ENCODE data around the gene TMEM168. TPM values are rescaled to one million over a fixed set of nuclear protein-coding genes. Genes with fewer than 3 reads are reported as not detected.

Gene TMEM168
- total and polyA plus RNA-seq, 2 of the 13 experiments (the other 11 are each of a cell fraction or from before 2014, with no cell fraction given) = 8.7 to 15.7 TPM

DNA sequence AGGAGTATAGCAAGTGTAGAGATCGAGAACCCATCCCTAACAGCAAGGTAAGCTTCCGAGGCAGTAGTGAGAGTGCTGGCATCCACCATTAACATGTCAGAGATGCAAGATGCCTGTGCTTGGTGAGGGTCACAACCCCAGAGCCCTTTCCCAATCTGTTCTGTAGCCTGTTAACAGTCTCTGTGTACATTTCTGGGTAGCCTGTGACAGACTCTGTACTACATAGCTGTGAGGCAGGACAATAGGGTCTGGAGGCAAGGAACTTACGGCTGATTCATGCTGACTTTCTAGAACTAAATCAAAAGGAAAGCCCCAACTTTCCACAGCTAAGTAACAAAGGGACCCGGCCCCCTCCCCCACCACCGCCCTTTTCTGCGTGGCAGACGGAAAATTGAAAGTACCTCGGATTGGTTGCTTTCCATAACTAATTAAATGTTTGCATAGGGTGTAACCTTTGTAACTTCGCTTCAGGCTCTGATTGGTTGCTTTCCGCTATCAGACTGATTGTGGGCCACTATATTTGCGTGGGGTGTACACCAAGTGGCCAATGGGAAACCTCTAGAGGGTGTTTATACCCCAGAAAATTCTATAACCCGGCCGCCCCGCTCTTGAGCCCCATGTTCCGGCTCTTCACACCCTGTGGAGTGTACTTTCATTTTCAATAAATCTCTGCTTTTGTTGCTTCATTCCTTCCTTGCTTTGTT lies 1.4 kb upstream of the TMEM168 start:
- WGBS (ENCODE audit: low lambda C conversion rate) = 21% methylated on average over 15 of the region's 15 CpGs
- Histone ChIP-seq H3K9me3 (ENCODE audit: low read length) (no peaks in the 10 kb centered on the region), H3K79me2 (ENCODE audit: insufficient read depth, low read length) (peaks cover 7% of the 10 kb centered on the region), H3K4me1 (ENCODE audit: insufficient read depth, low read length) (peaks cover 22% of the 10 kb centered on the region), H3K4me2 (ENCODE audit: low read depth, low read length) (peak overlapping the region; percentile 88), H3K27ac (ENCODE audit: extremely low read length, insufficient read depth, low read length) (peak overlapping the region; percentile 93), H3K36me3 (replicated peaks in 1 of 2; ENCODE audit: control insufficient read depth in 1 of 2, insufficient read depth in 2 of 2, low read length in 2 of 2) (no peaks in the 10 kb centered on the region), H2AFZ (ENCODE audit: low read length) (peak overlapping the region; percentile 98), H4K20me1 (ENCODE audit: insufficient read depth, low read length) (no peaks in the 10 kb centered on the region), H3K27me3 (ENCODE audit: control insufficient read depth in 1 of 2, insufficient read depth in 2 of 2, low read length in 2 of 2) (peaks cover 0 to 2% of the 10 kb centered on the region in 2 experiments; a peak in 1 of 5 replicates), H3K4me3 (replicated peaks in 1 of 3; ENCODE audit: insufficient read depth in 1 of 3, low read depth in 2 of 3, low read length in 3 of 3) (peak overlapping the region; percentile 51 to 78 (median 73)), H3K9ac (ENCODE audit: insufficient read depth, low read depth, low read length) (peak overlapping the region; percentile 79)
- in situ Hi-C loops (cut with HindIII; ENCODE audit: extremely low pct_ligation_motif_present, low pct_unique_long_range_greater_than_20kb) = no loop called here
- ATAC-seq = peak; percentile 81
- intact Hi-C loops (cut with micrococcal nuclease; ENCODE audit: unreplicated experiment) = loop anchor here (5.0 to 10.0 kb wide), 2 partner anchors 103 to 151 kb away; no protein-coding TSS in a partner anchor
- BruUV-seq (replicated peaks) = no TSS peak
- peak; percentile 77 for DNase-seq (ENCODE audit: low spot score)
- peak; percentile 67 for FAIRE-seq
- POLR2A ChIA-PET = interaction anchor here (1.9 kb wide), 1 partner anchor 148 kb away, joined by 5 read pairs; a partner anchor contains a TSS
- CTCF ChIA-PET (ENCODE audit: low intra/inter-chr PET ratio, low total read pairs) = no interaction called here
- TF ChIP-seq TAF1 (CRISPR knock-in tag; IDR thresholded peaks at IDR 0.05) (peak; percentile 29; the same call in 1 of the 2 replicates), SIN3A (IDR thresholded peaks at IDR 0.05; ENCODE audit: borderline replicate concordance, low read depth, low read length) (0 out of 2 replicates have a peak, but pooled peaks have one; percentile 3), THYN1 (CRISPR knock-in tag; IDR thresholded peaks at IDR 0.05; ENCODE audit: borderline replicate concordance, low read depth) (no peak), TBX2 (CRISPR knock-in tag; IDR thresholded peaks at IDR 0.05; ENCODE audit: borderline replicate concordance) (0 out of 2 replicates have a peak, but pooled peaks have one; percentile 49), NFYC (CRISPR knock-in tag; IDR thresholded peaks at IDR 0.05) (peak; percentile 79), POLR2A (IDR thresholded peaks at IDR 0.05; ENCODE audit: insufficient read depth in 1 of 2, low read depth in 2 of 2, low read length in 2 of 2) (peak in 1 of 2 experiments; percentile 44; a peak in 1 of 4 replicates), FOXJ3 (CRISPR knock-in tag; IDR thresholded peaks at IDR 0.05; ENCODE audit: borderline replicate concordance) (no peak), ZNF282 (IDR thresholded peaks at IDR 0.05; ENCODE audit: partially characterized antibody) (no peak), ZNF850 (CRISPR knock-in tag; conservative IDR thresholded peaks at IDR 0.05) (no peak), NFYB (CRISPR knock-in tag; IDR thresholded peaks at IDR 0.05) (peak; percentile 83), ZMYM4 (CRISPR knock-in tag; IDR thresholded peaks at IDR 0.05) (peak; percentile 65)
- TF ChIP-seq, protein P1, sequence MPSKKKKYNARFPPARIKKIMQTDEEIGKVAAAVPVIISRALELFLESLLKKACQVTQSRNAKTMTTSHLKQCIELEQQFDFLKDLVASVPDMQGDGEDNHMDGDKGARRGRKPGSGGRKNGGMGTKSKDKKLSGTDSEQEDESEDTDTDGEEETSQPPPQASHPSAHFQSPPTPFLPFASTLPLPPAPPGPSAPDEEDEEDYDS (CRISPR knock-in tag; IDR thresholded peaks at IDR 0.05) = peak; percentile 38; the same call in 1 of the 2 replicates
- TF ChIP-seq, protein P2, sequence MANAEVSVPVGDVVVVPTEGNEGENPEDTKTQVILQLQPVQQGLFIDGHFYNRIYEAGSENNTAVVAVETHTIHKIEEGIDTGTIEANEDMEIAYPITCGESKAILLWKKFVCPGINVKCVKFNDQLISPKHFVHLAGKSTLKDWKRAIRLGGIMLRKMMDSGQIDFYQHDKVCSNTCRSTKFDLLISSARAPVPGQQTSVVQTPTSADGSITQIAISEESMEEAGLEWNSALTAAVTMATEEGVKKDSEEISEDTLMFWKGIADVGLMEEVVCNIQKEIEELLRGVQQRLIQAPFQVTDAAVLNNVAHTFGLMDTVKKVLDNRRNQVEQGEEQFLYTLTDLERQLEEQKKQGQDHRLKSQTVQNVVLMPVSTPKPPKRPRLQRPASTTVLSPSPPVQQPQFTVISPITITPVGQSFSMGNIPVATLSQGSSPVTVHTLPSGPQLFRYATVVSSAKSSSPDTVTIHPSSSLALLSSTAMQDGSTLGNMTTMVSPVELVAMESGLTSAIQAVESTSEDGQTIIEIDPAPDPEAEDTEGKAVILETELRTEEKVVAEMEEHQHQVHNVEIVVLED (CRISPR knock-in tag; IDR thresholded peaks at IDR 0.05; ENCODE audit: borderline replicate concordance) = peak; percentile 32; the same call in 1 of the 2 replicates
- TF ChIP-seq, protein P3, sequence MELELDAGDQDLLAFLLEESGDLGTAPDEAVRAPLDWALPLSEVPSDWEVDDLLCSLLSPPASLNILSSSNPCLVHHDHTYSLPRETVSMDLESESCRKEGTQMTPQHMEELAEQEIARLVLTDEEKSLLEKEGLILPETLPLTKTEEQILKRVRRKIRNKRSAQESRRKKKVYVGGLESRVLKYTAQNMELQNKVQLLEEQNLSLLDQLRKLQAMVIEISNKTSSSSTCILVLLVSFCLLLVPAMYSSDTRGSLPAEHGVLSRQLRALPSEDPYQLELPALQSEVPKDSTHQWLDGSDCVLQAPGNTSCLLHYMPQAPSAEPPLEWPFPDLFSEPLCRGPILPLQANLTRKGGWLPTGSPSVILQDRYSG (CRISPR knock-in tag; IDR thresholded peaks at IDR 0.05) = no peak
- TF ChIP-seq, protein P4, sequence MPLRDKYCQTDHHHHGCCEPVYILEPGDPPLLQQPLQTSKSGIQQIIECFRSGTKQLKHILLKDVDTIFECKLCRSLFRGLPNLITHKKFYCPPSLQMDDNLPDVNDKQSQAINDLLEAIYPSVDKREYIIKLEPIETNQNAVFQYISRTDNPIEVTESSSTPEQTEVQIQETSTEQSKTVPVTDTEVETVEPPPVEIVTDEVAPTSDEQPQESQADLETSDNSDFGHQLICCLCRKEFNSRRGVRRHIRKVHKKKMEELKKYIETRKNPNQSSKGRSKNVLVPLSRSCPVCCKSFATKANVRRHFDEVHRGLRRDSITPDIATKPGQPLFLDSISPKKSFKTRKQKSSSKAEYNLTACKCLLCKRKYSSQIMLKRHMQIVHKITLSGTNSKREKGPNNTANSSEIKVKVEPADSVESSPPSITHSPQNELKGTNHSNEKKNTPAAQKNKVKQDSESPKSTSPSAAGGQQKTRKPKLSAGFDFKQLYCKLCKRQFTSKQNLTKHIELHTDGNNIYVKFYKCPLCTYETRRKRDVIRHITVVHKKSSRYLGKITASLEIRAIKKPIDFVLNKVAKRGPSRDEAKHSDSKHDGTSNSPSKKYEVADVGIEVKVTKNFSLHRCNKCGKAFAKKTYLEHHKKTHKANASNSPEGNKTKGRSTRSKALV (CRISPR knock-in tag; IDR thresholded peaks at IDR 0.05) = no peak
- TF ChIP-seq, protein P5, sequence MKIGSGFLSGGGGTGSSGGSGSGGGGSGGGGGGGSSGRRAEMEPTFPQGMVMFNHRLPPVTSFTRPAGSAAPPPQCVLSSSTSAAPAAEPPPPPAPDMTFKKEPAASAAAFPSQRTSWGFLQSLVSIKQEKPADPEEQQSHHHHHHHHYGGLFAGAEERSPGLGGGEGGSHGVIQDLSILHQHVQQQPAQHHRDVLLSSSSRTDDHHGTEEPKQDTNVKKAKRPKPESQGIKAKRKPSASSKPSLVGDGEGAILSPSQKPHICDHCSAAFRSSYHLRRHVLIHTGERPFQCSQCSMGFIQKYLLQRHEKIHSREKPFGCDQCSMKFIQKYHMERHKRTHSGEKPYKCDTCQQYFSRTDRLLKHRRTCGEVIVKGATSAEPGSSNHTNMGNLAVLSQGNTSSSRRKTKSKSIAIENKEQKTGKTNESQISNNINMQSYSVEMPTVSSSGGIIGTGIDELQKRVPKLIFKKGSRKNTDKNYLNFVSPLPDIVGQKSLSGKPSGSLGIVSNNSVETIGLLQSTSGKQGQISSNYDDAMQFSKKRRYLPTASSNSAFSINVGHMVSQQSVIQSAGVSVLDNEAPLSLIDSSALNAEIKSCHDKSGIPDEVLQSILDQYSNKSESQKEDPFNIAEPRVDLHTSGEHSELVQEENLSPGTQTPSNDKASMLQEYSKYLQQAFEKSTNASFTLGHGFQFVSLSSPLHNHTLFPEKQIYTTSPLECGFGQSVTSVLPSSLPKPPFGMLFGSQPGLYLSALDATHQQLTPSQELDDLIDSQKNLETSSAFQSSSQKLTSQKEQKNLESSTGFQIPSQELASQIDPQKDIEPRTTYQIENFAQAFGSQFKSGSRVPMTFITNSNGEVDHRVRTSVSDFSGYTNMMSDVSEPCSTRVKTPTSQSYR (CRISPR knock-in tag; IDR thresholded peaks at IDR 0.05; ENCODE audit: borderline replicate concordance) = peak; percentile 43; the same call in 1 of the 2 replicates
